Activated CD4-positive, alpha-beta T cell treated with anti-CD3 and anti-CD28 coated beads, Interleukin-2, amount 50 U/mL, for 1 hour (primary cell): Measurements from ENCODE around the gene TTC8.
"Not testable (repeated sequence)": the region's sequence is repeated elsewhere in the genome, so short reads cannot be mapped to it uniquely, and the experiment has no call there.

Experiments
- DNase-seq: peaks from one replicate; pipeline ENCODE4 v3.0.0-alpha.2; 2020

TTC8 gene

GRCh38 chr14:88825503-88825902 lies 1.1 kb downstream of the TTC8 start:
- no peak for DNase-seq

DNA sequence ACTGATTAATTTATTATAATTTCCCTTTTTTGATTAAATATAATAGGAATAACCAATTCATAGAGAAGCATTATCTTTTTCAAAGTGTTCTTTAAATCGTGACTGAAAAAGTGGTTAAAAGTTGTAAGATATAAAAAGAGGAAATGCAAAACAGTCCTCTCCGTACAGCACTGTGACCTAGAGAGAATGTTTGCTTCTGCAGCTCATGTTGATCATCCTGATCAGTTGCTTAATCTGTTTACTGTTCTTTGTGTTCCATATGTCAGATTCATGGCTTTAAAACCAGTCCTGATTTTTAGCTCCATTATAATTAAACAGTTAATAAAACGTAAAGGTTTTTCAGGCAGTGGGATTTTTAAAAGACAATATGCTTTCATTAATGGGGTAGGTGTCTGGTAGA lies 4.7 kb downstream of the TTC8 start:
- no peak for DNase-seq

DNA sequence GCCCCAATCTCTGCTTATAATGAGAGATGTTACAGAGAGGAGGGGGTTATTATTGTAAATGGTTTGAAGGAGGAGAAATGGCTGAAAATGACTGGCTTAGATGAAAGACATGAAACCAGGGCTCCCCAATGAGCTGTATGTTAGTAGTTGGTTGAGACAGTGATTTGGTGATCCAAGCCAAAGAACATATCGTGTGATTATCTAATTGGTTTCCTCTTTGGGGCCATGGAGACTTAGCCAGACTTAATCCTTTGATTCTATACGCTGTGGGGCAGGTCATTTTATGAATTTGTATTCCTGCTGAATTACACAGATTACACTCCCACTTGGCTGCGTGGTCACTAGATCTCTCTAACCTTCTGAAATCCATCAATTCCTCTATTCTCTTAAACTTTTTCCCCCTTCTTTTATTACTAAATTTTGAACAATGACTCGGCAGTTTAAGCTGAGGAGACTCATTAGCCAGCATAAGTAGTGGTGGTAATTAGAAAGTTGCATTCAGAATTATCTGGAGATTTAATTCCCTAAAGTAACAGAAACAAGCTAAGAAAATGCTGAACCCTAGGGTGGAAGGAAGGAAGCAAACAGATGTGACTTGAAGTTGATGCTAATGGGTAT lies 5.3 kb downstream of the TTC8 start:
- no peak for DNase-seq

GRCh38 chr14:88831284-88831683 lies 6.8 kb downstream of the TTC8 start:
- no peak for DNase-seq

DNA sequence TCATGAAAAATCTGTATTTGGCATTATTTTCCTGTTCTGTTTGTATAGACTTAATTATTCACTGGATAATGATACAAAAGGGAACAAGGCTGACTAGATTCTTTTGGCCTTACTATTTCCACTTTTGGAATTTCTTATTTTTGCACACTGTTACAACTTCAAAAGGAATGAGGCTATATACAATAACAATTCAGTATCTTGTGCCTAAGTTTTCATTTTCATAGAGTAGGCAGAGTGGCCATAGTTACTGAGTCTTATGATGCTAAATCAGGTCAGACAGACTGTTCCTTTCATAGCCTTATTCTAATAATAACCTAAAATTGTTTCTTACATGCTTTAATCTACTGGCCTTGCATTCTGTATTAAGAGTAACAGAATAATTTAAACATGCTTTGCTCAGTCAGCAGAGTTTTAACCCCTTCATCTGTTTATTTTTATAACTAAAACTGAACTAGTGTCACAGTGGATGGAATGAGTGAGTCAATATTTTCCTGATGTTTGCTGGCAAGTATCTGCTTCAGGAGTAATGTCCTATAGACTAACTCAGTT lies 10.5 kb downstream of the TTC8 start:
- no peak for DNase-seq

DNA sequence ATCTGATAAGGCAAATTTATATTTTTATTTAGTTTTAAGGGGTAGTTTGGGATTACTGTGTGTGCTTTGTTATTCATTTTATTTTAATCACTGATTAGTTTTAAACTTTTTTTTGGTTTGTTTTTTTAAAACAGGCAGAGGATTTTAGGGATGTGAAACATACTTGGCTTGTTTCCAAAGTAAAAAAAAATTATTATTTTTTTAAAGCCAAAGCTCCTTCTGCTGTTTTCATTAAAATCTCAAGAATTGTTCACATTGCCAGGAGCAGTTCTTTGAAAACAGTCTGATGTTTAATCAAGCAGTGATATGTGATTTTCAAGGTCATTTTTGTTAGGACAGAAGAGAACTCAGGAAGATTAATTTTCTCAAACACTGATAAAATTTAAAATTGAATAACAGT lies 11.2 kb downstream of the TTC8 start:
- DNase-seq = no peak

GRCh38 chr14:88837495-88837894 lies 13.0 kb downstream of the TTC8 start:
- DNase-seq = no peak

DNA sequence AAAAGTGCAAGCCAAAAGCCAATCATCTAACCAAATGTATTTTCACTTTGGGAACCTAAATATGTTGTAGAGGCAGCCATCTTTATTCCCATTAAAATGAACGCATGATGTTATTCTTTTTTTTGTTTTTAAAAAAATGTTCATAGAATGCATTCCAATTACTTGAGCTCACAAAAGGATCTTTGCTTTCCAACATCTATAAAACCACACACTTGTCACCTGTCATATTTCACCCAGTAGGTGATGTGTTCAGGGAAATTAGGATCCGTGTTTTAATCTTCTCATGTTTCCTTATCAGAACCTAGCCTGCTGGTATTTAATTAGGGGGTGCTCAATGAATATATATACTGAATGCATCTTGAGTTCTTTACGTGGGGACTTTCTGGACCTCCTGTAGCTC lies 13.6 kb downstream of the TTC8 start:
- DNase-seq = no peak

DNA sequence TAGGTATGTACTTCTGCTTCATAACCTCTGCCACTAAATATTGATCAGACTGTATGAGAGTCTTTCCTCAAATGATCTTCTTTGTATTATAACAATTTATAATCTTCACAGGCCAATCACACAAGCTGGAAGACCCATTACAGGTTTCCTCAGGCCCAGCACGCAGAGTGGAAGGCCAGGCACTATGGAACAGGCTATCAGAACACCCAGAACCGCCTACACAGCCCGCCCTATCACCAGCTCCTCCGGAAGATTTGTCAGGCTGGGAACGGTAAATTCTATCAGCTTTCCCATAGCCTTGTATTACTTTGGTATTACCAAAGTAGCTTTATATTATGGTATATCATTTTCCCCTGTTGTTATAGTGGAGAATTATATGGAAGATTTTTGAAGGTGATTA lies 16.5 kb downstream of the TTC8 start:
- no peak for DNase-seq

GRCh38 chr14:88841741-88842140 lies 17.3 kb downstream of the TTC8 start:
- no peak for DNase-seq

GRCh38 chr14:88842414-88842813 lies 18.0 kb downstream of the TTC8 start:
- DNase-seq = no peak

GRCh38 chr14:88844980-88845491 lies 20.6 kb downstream of the TTC8 start:
- no peak for DNase-seq

DNA sequence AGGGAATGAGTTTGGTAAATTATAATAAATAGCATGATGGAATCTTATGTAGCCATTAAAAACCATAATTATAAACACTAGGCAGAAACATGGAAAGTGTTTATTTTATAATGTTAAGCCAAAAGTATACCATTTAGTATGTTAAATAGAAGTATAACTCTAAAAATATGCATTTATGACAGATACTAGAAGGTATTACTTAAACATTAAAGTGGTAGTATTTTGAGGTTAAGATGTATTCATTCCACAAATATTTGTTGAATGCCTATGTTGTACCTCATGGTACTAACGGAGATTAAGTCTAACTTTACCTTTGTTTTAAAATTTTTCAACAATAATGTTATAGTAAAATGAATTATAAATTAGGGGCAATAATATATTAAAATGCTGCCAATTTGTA lies 24.1 kb downstream of the TTC8 start:
- no peak for DNase-seq

DNA sequence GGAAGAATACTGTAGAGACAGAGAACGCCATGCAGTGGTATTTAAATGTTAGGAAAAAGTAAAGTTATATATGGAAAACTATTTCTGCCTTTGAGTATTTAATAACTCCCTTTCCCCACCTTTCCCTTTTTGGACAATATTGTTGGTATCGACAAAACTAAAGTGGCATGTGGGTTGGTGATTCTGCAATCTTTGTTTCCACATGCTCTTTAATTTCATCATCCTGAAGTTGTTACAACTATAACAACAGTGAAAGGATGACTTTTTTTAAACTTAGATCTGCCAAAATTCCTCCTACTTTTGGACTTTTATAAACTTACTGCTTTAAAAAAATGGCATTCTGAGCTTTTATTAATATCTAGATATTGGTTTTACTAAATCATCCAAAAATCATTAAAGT lies 25.3 kb downstream of the TTC8 start:
- DNase-seq = no peak

DNA sequence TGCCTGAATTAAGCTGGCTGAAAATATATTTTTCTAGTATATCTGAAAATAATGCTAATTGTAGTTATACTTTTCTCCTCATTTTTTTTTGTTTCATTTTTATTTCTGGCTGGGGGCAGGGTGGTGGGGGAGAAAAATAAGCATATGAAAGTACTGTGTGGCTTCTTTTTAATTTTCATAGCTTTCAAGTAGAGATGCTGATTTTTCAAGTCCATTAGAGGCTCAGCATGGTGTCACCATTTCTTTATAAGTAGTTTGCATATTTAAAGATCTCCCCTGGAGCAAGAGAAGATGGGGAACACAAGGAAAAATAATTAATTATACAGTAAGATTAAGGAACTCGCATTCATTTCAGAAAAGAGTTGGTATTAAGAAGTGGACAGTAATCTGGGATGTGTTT lies 27.1 kb downstream of the TTC8 start:
- DNase-seq = no peak

GRCh38 chr14:88852632-88853031 lies 28.2 kb downstream of the TTC8 start:
- no peak for DNase-seq

- DNase-seq = no peak
Measured at GRCh38 chr14:88853129-88853528, 28.7 kb downstream of the TTC8 start.

- no peak for DNase-seq
Measured at GRCh38 chr14:88856786-88857366, 32.4 kb downstream of the TTC8 start.

GRCh38 chr14:88857861-88858260 lies 33.4 kb downstream of the TTC8 start:
- not testable (repeated sequence) for DNase-seq

- DNase-seq = not testable (repeated sequence)
Measured at GRCh38 chr14:88859118-88859517, 34.7 kb downstream of the TTC8 start.

GRCh38 chr14:88863167-88863566 lies 38.7 kb downstream of the TTC8 start:
- DNase-seq = no peak

GRCh38 chr14:88864198-88864597 lies 39.7 kb downstream of the TTC8 start:
- no peak for DNase-seq

DNA sequence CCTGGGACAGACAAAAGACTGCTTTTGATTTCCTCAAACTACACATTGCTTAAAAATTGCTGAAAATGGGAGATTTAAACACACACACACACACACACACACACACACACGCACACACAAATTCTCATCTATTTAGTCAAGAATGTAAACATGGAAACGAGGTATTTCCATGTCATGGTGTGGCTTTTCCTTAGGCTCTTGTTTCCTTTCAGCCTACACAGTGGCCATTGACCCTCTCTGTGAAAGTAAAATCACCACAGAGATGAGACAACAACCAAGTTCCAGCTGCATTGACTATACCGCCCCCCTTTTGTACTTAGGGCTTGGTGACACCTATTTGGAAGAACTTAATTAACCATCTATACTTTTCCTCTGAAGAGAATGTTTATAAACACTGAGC lies 41.9 kb downstream of the TTC8 start:
- DNase-seq = no peak

GRCh38 chr14:88868558-88869159 lies 44.2 kb downstream of the TTC8 start:
- DNase-seq = no peak
